Activated B cell treated with CpG ODN at 0.5 μM for 24 hours (primary cell): ENCODE results near the gene AKT2. TPM values are rescaled to one million over a fixed set of nuclear protein-coding genes. Genes with fewer than 3 reads are reported as not detected.

Source experiments
- ATAC-seq: fragments of 200-7000 bp; cut with Tn5 transposase; one replicate; pipeline ENCODE4 v1.10.0; 2021; ENCODE audit warnings: low read depth, mild to moderate bottlenecking, moderate library complexity
- CTCF ChIA-PET: fragments of 350-600 bp; sonication (Branson Sonifier 250); formaldehyde crosslinking; loops from one replicate; lab custom pipeline; 2021; ENCODE audit warnings: antibody characterized with exemption; lab: Charles Lee
- POLR2A ChIA-PET: fragments of 350-600 bp; sonication (Branson Sonifier 250); formaldehyde crosslinking; loops from one replicate; lab custom pipeline; 2021; ENCODE audit warnings: antibody characterized with exemption; lab: Charles Lee
- DNase-seq: peaks from one replicate; pipeline ENCODE4 v3.0.0; 2022
- H3K27ac Mint-ChIP-seq: one replicate; pipeline ENCODE4 v1.8.0; 2020; ENCODE audit warnings: mixed read lengths
- H3K27me3 Mint-ChIP-seq: one replicate; pipeline ENCODE4 v1.8.0; 2021; ENCODE audit warnings: mixed read lengths
- H3K36me3 Mint-ChIP-seq: one replicate; pipeline ENCODE4 v1.8.0; 2021; ENCODE audit warnings: low read depth, mixed read lengths
- H3K4me1 Mint-ChIP-seq: one replicate; pipeline ENCODE4 v1.8.0; 2021; ENCODE audit warnings: mixed read lengths
- H3K4me3 Mint-ChIP-seq: one replicate; pipeline ENCODE4 v1.8.0; 2020; ENCODE audit warnings: mild to moderate bottlenecking, mixed read lengths
- H3K9me3 Mint-ChIP-seq: one replicate; pipeline ENCODE4 v1.8.0; 2020; ENCODE audit warnings: mixed read lengths
- CTCF ChIP-seq: fragments of 200-600 bp; IDR thresholded peaks from one replicate; pipeline ENCODE4 v1.8.0; 2022; ENCODE audit warnings: antibody characterized with exemption, mild to moderate bottlenecking
- intact Hi-C: fragments of 100-400 bp; cut with micrococcal nuclease; formaldehyde crosslinking; loops from one replicate; pipeline ENCODE4 v1.15.1; 2024
- total RNA-seq: library from RNA; stranded (reverse); gene quantifications from 2 replicates; pipeline ENCODE4 v1.2.3, GENCODE V29; 2022

The AKT2 gene
- total RNA-seq, 1 donor from 2014 or later: 176 TPM

- peaks cover 52% of the 10 kb centered on the region for H3K36me3 Mint-ChIP-seq
- ATAC-seq (no peak), DNase-seq (no peak)
- H3K27me3 Mint-ChIP-seq: no peaks in the 10 kb centered on the region
- H3K4me1 Mint-ChIP-seq: peaks cover 50% of the 10 kb centered on the region
- H3K9me3 Mint-ChIP-seq: no peaks in the 10 kb centered on the region
- intact Hi-C loops: no loop called here
- H3K27ac Mint-ChIP-seq: no peak overlapping the region
- H3K4me3 Mint-ChIP-seq: no peak overlapping the region
- POLR2A ChIA-PET: interaction anchor here (0.7 kb wide), 1 partner anchor 98 kb away, joined by 5 read pairs; no protein-coding TSS in a partner anchor
- TF ChIP-seq CTCF: no peak
- CTCF ChIA-PET: interaction anchor here (0.6 to 1.0 kb wide), 2 partner anchors 35 to 292 kb away, joined by 3 to 5 read pairs; no protein-coding TSS in a partner anchor
These were observed 14.6 kb downstream of the AKT2 start for GRCh38 chr19:40270362-40271089.

DNA sequence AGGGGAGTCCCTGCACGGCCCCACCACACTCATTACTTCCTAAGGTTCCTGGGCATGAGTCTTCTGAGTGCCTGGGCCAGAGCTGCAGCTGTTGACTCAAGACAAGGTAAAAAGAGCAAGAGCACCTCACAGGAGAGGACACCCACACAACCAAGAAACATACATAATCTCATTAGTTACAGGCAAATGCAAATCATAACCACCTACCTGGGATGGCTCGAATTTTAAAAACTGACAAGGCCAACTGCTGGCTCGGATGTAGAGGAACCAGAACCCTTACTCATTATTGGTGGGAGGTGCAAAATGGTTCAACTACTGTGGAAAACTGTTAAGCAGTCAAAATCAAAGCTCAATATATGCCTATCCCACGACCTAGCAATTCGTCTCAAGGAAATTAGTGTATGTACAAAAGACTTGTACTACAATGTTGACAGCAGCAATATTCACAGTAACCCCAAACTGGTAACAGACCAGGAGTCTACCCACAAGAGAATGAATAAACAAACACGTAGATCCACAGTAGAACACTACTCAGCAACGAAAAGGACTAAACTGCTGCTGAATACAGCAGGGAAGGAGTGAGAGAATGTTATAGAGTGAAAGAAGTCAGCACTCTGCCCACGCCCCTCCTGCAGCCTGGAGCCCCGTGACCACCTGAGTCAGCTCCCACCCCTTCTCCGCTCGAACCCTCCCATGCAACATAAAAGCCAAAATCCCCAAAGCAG, 15.8 kb downstream of the AKT2 start:
- DNase-seq (no peak), ATAC-seq (no peak)
- H3K4me1 Mint-ChIP-seq: peaks cover 43% of the 10 kb centered on the region
- peaks cover 58% of the 10 kb centered on the region for H3K36me3 Mint-ChIP-seq
- CTCF ChIA-PET: interaction anchor here (1.0 kb wide), 1 partner anchor 36 kb away, joined by 5 read pairs; no protein-coding TSS in a partner anchor
- no peaks in the 10 kb centered on the region for H3K9me3 Mint-ChIP-seq
- intact Hi-C loops: no loop called here
- POLR2A ChIA-PET: no interaction called here
- no peak overlapping the region for H3K4me3 Mint-ChIP-seq
- H3K27me3 Mint-ChIP-seq: no peaks in the 10 kb centered on the region
- no peak overlapping the region for H3K27ac Mint-ChIP-seq
- no peak for TF ChIP-seq CTCF

DNA sequence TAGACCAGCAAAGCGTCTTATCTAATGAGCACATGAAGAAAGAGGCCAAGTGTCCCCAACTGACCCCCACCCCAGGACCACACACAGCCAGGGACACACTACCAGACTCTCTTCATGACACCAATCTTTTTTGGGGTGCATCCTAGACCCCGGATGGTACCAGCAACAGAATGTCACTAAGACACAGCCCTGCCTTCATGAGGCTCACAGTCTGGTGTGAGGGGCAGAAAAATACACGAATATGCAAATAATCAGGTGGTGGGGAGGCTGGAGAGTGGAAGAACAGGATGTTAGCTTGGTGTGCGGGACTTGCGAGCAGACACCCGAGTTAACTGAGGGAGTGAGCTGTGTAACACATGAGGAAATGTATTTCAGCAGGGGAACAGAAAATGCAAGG, 17.5 kb downstream of the AKT2 start:
- POLR2A ChIA-PET: no interaction called here
- no peak for DNase-seq

GRCh38 chr19:40266912-40267600, 18.1 kb downstream of the AKT2 start:
- Mint-ChIP-seq H3K4me1 (peaks cover 33% of the 10 kb centered on the region), H3K9me3 (no peaks in the 10 kb centered on the region), H3K27me3 (no peaks in the 10 kb centered on the region), H3K27ac (no peak overlapping the region), H3K4me3 (no peak overlapping the region), H3K36me3 (peaks cover 69% of the 10 kb centered on the region)
- TF ChIP-seq CTCF: no peak
- ChIA-PET CTCF (interaction anchor here (0.6 kb wide), 1 partner anchor 79 kb away, joined by 3 read pairs; no protein-coding TSS in a partner anchor), POLR2A (no interaction called here)
- ATAC-seq (no peak), DNase-seq (no peak)
- intact Hi-C loops: no loop called here

More for the DNA sequence above, 17.5 kb downstream of the AKT2 start:
- Mint-ChIP-seq H3K36me3 (peaks cover 69% of the 10 kb centered on the region), H3K27ac (peak overlapping the region; percentile 46), H3K27me3 (no peaks in the 10 kb centered on the region), H3K9me3 (no peaks in the 10 kb centered on the region), H3K4me1 (peaks cover 34% of the 10 kb centered on the region), H3K4me3 (no peak overlapping the region)
- CTCF ChIA-PET: interaction anchor here (0.6 kb wide), 1 partner anchor 80 kb away, joined by 3 read pairs; no protein-coding TSS in a partner anchor
- intact Hi-C loops: no loop called here
- TF ChIP-seq CTCF: no peak
- ATAC-seq: no peak

DNA sequence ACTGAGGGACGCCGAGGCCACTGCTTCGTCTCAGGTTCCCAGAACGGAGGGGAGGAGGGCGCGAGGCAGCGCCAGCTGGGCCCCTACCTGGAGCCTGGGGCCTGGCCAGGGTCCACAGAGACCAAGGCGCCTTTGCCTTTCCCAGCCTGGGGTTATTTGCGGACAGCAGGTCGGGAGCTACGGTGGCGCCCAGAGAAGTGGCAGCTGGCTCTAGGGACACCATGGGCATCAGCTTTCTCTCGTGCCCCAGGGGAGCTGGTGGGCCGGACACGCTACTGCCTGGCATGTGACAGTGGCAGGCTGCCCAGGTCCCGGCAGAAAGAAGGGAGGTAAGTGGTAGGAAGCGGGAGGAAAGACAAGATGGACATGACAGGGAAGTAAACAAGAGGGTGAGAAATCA, 19.0 kb downstream of the AKT2 start:
- no peaks in the 10 kb centered on the region for H3K9me3 Mint-ChIP-seq
- POLR2A ChIA-PET: no interaction called here
- no peak for ATAC-seq

More for the DNA sequence above, 19.0 kb downstream of the AKT2 start:
- H3K27ac Mint-ChIP-seq: no peak overlapping the region
- CTCF ChIA-PET: no interaction called here
- intact Hi-C loops: no loop called here
- no peak for DNase-seq
- TF ChIP-seq CTCF: no peak
- H3K4me3 Mint-ChIP-seq: no peak overlapping the region
- H3K4me1 Mint-ChIP-seq: peaks cover 29% of the 10 kb centered on the region
- no peaks in the 10 kb centered on the region for H3K27me3 Mint-ChIP-seq
- peaks cover 75% of the 10 kb centered on the region for H3K36me3 Mint-ChIP-seq
